ENCODE results near the gene DCC.

DCC gene

GRCh38 chr18:52979892-52980291, 639.9 kb downstream of the DCC start:
- no peak for DNase-seq (ENCODE audit: low read depth)
- H3K4me3 ChIP-seq (ENCODE audit: low read depth, low read length) = no peak overlapping the region
- TF ChIP-seq CTCF (conservative IDR thresholded peaks at IDR 0.05; ENCODE audit: low read depth, low read length) = no peak

GRCh38 chr18:52991246-52991645, 651.2 kb downstream of the DCC start:
- no peak for TF ChIP-seq CTCF (conservative IDR thresholded peaks at IDR 0.05; ENCODE audit: low read depth, low read length)
- no peak for DNase-seq (ENCODE audit: low read depth)
- no peak overlapping the region for H3K4me3 ChIP-seq (ENCODE audit: low read depth, low read length)

- DNase-seq (ENCODE audit: low read depth) = peak; percentile 0
These were observed 652.0 kb downstream of the DCC start for GRCh38 chr18:52992041-52992440.

GRCh38 chr18:52995875-52996274, 655.9 kb downstream of the DCC start:
- no peak for DNase-seq (ENCODE audit: low read depth)
- H3K4me3 ChIP-seq (ENCODE audit: low read depth, low read length) = no peak overlapping the region
- no peak for TF ChIP-seq CTCF (conservative IDR thresholded peaks at IDR 0.05; ENCODE audit: low read depth, low read length)

More at GRCh38 chr18:52992041-52992440, 652.0 kb downstream of the DCC start:
- peak; percentile 3 for TF ChIP-seq CTCF (conservative IDR thresholded peaks at IDR 0.05; ENCODE audit: low read depth, low read length)
- no peak overlapping the region for H3K4me3 ChIP-seq (ENCODE audit: low read depth, low read length)

GRCh38 chr18:52999633-53000032, 659.6 kb downstream of the DCC start:
- H3K4me3 ChIP-seq (ENCODE audit: low read depth, low read length) = no peak overlapping the region
- DNase-seq (ENCODE audit: low read depth) = no peak
- TF ChIP-seq CTCF (conservative IDR thresholded peaks at IDR 0.05; ENCODE audit: low read depth, low read length) = no peak

GRCh38 chr18:53004798-53005197, 664.8 kb downstream of the DCC start:
- no peak for TF ChIP-seq CTCF (conservative IDR thresholded peaks at IDR 0.05; ENCODE audit: low read depth, low read length)
- DNase-seq (ENCODE audit: low read depth) = no peak

GRCh38 chr18:53018791-53019190, 678.8 kb downstream of the DCC start:
- DNase-seq (ENCODE audit: low read depth) = peak; percentile 2
- TF ChIP-seq CTCF (conservative IDR thresholded peaks at IDR 0.05; ENCODE audit: low read depth, low read length) = no peak
- H3K4me3 ChIP-seq (ENCODE audit: low read depth, low read length) = no peak overlapping the region

More at GRCh38 chr18:53004798-53005197, 664.8 kb downstream of the DCC start:
- H3K4me3 ChIP-seq (ENCODE audit: low read depth, low read length) = no peak overlapping the region

All from choroid plexus epithelial cell (primary cell).